Osteocyte (in vitro differentiated cells): ENCODE data around the gene DCUN1D3. TPM values are rescaled to one million over a fixed set of nuclear protein-coding genes. Genes with fewer than 3 reads are reported as not detected.

Experiments used
- DNase-seq: peaks from one replicate; pipeline ENCODE4 v3.0.0; 2021; ENCODE audit warnings: mixed read lengths; ENCODE audit not compliant: unreplicated experiment; ENCODE audit errors: extremely low spot score
- H3K27ac Mint-ChIP-seq: one replicate; pipeline ENCODE4 v1.8.0; 2021; ENCODE audit warnings: mild to moderate bottlenecking, mixed read lengths; ENCODE audit not compliant: unreplicated experiment
- H3K27me3 Mint-ChIP-seq: one replicate; pipeline ENCODE4 v1.8.0; 2021; ENCODE audit warnings: mixed read lengths; ENCODE audit not compliant: unreplicated experiment
- H3K36me3 Mint-ChIP-seq: one replicate; pipeline ENCODE4 v1.8.0; 2021; ENCODE audit warnings: mixed read lengths; ENCODE audit not compliant: unreplicated experiment
- H3K4me1 Mint-ChIP-seq: one replicate; pipeline ENCODE4 v1.8.0; 2021; ENCODE audit warnings: mixed read lengths; ENCODE audit not compliant: unreplicated experiment
- H3K4me3 Mint-ChIP-seq: one replicate; pipeline ENCODE4 v1.8.0; 2021; ENCODE audit warnings: mild to moderate bottlenecking, moderate library complexity, mixed read lengths; ENCODE audit not compliant: unreplicated experiment
- H3K9me3 Mint-ChIP-seq: one replicate; pipeline ENCODE4 v1.8.0; 2021; ENCODE audit warnings: mixed read lengths; ENCODE audit not compliant: unreplicated experiment
- total RNA-seq: library from RNA; stranded (reverse); gene quantifications from 2 replicates; pipeline ENCODE4 v1.2.1, GENCODE V29; 2021
- TF ChIP-seq, protein P1 (sequence below): fragments of 200-600 bp; sonication (generic); IDR thresholded peaks from 2 replicates; pipeline ENCODE4 v1.5.0; 2021; ENCODE audit warnings: antibody characterized with exemption, mild to moderate bottlenecking, moderate library complexity

DCUN1D3 gene
- total RNA-seq, 1 donor from 2014 or later: 19.3 TPM

DNA sequence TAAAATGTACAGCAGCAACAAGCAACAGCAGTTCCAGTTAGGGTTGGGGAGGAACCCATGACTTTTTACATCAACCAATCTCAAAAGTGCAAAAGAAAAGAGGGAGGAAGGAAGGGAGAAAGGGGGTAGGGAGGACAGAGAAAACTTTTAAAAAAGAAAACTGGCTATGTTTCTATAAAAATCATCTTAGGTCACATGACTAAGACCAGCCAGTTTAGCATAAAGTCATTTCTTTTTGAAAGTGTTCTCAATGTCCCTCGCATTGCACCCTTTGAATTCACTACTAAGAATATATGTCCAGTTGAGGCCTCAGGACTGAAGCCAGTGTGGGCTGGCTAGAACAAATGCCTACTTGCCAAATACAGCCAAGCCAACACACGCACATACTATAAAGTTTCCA, 28.9 kb downstream of the DCUN1D3 start:
- DNase-seq: no peak
- Mint-ChIP-seq H3K4me1 (peaks cover 54% of the 10 kb centered on the region), H3K4me3 (no peak overlapping the region), H3K36me3 (peaks cover 2% of the 10 kb centered on the region), H3K27ac (peak overlapping the region; percentile 72), H3K27me3 (no peaks in the 10 kb centered on the region), H3K9me3 (no peaks in the 10 kb centered on the region)
- TF ChIP-seq, protein P1, sequence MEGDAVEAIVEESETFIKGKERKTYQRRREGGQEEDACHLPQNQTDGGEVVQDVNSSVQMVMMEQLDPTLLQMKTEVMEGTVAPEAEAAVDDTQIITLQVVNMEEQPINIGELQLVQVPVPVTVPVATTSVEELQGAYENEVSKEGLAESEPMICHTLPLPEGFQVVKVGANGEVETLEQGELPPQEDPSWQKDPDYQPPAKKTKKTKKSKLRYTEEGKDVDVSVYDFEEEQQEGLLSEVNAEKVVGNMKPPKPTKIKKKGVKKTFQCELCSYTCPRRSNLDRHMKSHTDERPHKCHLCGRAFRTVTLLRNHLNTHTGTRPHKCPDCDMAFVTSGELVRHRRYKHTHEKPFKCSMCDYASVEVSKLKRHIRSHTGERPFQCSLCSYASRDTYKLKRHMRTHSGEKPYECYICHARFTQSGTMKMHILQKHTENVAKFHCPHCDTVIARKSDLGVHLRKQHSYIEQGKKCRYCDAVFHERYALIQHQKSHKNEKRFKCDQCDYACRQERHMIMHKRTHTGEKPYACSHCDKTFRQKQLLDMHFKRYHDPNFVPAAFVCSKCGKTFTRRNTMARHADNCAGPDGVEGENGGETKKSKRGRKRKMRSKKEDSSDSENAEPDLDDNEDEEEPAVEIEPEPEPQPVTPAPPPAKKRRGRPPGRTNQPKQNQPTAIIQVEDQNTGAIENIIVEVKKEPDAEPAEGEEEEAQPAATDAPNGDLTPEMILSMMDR: no peak

DNA sequence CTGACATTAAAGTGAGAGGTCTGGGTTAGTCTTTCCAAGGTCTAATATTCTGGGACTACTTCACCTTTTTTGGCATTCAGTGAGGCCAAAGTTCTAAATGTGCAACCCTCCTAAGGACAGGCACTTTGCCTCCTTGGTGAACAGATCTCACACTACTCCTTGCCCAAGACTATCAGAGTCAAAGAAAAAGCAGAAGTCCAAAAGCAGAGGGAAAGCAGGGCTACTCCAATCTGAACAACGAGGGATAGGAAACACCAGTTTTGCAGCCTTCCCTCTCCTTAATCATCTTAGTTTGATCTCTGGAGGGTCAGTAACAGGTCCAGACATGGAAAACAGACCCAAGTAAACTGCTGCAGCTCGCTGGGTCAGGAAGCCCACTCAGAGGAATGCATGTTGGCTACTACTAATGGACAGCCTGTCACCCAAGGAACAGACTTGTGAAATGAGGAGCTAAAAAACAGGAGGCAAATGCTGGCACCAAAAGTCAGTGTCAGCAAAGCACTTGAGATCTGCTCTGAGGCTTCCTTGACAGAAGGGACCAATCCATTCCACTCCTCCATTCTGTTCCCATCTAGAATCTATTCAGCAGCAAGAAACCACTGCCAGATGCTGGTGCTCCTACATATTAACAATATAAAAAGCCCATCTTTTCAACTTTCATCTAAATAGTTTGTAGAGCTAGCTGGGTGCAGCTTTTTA, 29.9 kb downstream of the DCUN1D3 start:
- no peak overlapping the region for H3K27ac Mint-ChIP-seq
- no peaks in the 10 kb centered on the region for H3K27me3 Mint-ChIP-seq
- no peak overlapping the region for H3K4me3 Mint-ChIP-seq
- peaks cover 2% of the 10 kb centered on the region for H3K36me3 Mint-ChIP-seq
- TF ChIP-seq, protein P1: no peak
- no peak for DNase-seq
- no peaks in the 10 kb centered on the region for H3K9me3 Mint-ChIP-seq
- peaks cover 60% of the 10 kb centered on the region for H3K4me1 Mint-ChIP-seq

DNA sequence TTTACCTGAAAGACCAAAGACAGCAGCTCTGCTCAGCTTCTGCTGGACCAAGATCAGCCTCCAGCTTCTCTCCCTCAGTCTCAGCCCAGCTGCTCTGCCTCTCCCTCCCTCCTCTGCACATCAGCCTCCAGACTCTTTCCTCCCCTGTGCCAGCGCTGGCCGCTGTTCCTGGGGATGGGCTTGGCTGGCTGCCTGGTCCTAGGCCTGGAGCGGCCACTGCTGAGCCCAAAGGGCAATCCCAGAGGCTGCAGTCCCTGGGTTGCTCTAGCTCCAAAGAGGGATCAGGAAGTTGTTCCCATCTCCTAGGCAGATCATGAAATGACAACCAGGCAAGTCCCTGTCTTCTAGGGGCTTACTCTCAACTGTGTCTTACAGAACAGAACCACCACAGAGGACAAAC, 31.3 kb downstream of the DCUN1D3 start:
- peaks cover 63% of the 10 kb centered on the region for H3K4me1 Mint-ChIP-seq

DNA sequence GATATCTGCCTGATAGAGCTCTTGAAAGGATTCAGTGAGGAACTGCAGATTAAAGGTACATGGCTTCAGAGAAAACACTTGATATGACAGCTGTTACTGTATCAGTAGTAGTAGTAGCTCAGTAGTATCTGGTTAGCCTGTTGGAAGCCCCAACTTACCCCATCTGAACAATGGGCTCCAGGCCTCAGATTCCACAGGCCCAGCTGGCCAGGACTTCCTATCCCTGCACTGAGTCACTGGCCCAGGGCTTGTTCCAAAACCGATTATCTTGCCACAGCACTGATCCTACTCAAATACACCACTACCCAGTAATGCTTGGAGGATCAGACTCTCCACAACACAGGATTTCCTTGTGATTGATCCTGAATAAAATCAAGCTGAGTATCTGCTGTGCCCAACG, 32.6 kb downstream of the DCUN1D3 start:
- TF ChIP-seq, protein P1: no peak
- Mint-ChIP-seq H3K9me3 (no peaks in the 10 kb centered on the region), H3K27me3 (no peaks in the 10 kb centered on the region), H3K4me3 (no peak overlapping the region), H3K27ac (no peak overlapping the region), H3K4me1 (peaks cover 64% of the 10 kb centered on the region), H3K36me3 (peaks cover 5% of the 10 kb centered on the region)
- no peak for DNase-seq

More for the DNA sequence above, 31.3 kb downstream of the DCUN1D3 start:
- Mint-ChIP-seq H3K4me3 (no peak overlapping the region), H3K27ac (peak overlapping the region; percentile 67), H3K36me3 (peaks cover 5% of the 10 kb centered on the region), H3K9me3 (no peaks in the 10 kb centered on the region), H3K27me3 (no peaks in the 10 kb centered on the region)
- TF ChIP-seq, protein P1: no peak
- DNase-seq: no peak

DNA sequence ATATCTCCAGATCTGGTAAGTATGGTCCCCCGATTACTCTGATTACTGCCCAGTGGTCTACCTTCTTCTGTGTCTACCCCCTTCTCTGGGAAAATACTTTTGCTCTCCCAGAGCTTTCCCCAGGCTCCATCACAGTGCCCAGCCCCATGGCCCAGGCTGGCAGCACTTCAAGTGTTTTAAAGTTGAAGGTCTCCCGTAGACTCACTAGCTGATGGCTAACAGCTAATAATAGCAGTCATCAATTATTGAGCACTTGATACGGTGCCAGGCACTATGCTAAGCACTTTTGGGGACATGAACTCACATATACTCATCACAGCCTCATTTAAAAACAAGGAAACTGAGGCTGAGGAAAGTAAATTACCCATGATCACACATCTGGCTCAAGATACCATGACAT, 33.4 kb downstream of the DCUN1D3 start:
- H3K27me3 Mint-ChIP-seq: no peaks in the 10 kb centered on the region
- H3K9me3 Mint-ChIP-seq: no peaks in the 10 kb centered on the region
- no peak for DNase-seq
- H3K36me3 Mint-ChIP-seq: peaks cover 9% of the 10 kb centered on the region
- H3K4me1 Mint-ChIP-seq: peaks cover 61% of the 10 kb centered on the region
- peak overlapping the region; percentile 92 for H3K27ac Mint-ChIP-seq
- TF ChIP-seq, protein P1: no peak
- no peak overlapping the region for H3K4me3 Mint-ChIP-seq
